ENCODE results near the gene ZGLP1. TPM values are rescaled to one million over a fixed set of nuclear protein-coding genes. Genes with fewer than 3 reads are reported as not detected.

Gene ZGLP1
- total RNA-seq, 1 donor from 2014 or later = 4.2 TPM

- H3K9me3 Mint-ChIP-seq = no peaks in the 10 kb centered on the region
- DNase-seq (ENCODE audit: low spot score) = no peak
- peaks cover 30% of the 10 kb centered on the region for H3K36me3 Mint-ChIP-seq (ENCODE audit: low read depth)
- H3K4me3 Mint-ChIP-seq = peak overlapping the region; percentile 57
- peaks cover 37% of the 10 kb centered on the region for H3K4me1 Mint-ChIP-seq (ENCODE audit: low read depth)
- intact Hi-C loops (cut with micrococcal nuclease) = no loop called here
- H3K27me3 Mint-ChIP-seq (ENCODE audit: insufficient read depth) = no peaks in the 10 kb centered on the region
- peak overlapping the region; percentile 68 for H3K27ac Mint-ChIP-seq
These were observed 31.6 kb downstream of the ZGLP1 start for GRCh38 chr19:10277795-10278589.

- Mint-ChIP-seq H3K4me1 (ENCODE audit: low read depth) (peaks cover 41% of the 10 kb centered on the region), H3K27me3 (ENCODE audit: insufficient read depth) (no peaks in the 10 kb centered on the region), H3K4me3 (peak overlapping the region; percentile 43), H3K9me3 (no peaks in the 10 kb centered on the region), H3K36me3 (ENCODE audit: low read depth) (peaks cover 37% of the 10 kb centered on the region), H3K27ac (no peak overlapping the region)
- DNase-seq (ENCODE audit: low spot score) = no peak
- intact Hi-C loops (cut with micrococcal nuclease) = loop anchor here (5.0 kb wide), 1 partner anchor 293 kb away; the partner anchor contains the start of genes CDKN2D and KRI1
These were observed 35.0 kb downstream of the ZGLP1 start for GRCh38 chr19:10274589-10274988.

- intact Hi-C loops (cut with micrococcal nuclease) = loop anchor here (1.0 to 5.0 kb wide), 5 partner anchors 18 to 296 kb away; partner anchors contain the start of genes CDKN2D, FDX2, ICAM5 and KRI1
- Mint-ChIP-seq H3K36me3 (ENCODE audit: low read depth) (peaks cover 25% of the 10 kb centered on the region), H3K27me3 (ENCODE audit: insufficient read depth) (no peaks in the 10 kb centered on the region), H3K27ac (peak overlapping the region; percentile 94), H3K4me1 (ENCODE audit: low read depth) (peaks cover 31% of the 10 kb centered on the region), H3K4me3 (peak overlapping the region; percentile 94), H3K9me3 (no peaks in the 10 kb centered on the region)
- DNase-seq (ENCODE audit: low spot score) = peak; percentile 28
These were observed 38.0 kb downstream of the ZGLP1 start for GRCh38 chr19:10271543-10272086.

GRCh38 chr19:10270616-10271394 lies 38.8 kb downstream of the ZGLP1 start, which contains the start of gene ICAM1:
TSS of gene ICAM1 (plus strand) at chr19:10271120. CDS start at chr19:10271160, 40 bp downstream.
- Mint-ChIP-seq H3K9me3 (no peaks in the 10 kb centered on the region), H3K36me3 (ENCODE audit: low read depth) (peaks cover 25% of the 10 kb centered on the region), H3K27me3 (ENCODE audit: insufficient read depth) (no peaks in the 10 kb centered on the region), H3K4me3 (peak within 1 kb of the TSS; percentile 94), H3K4me1 (ENCODE audit: low read depth) (peaks cover 31% of the 10 kb centered on the region), H3K27ac (peak within 1 kb of the TSS; percentile 94)
- intact Hi-C loops (cut with micrococcal nuclease) = loop anchor here (1.0 to 5.0 kb wide), 6 partner anchors 18 to 296 kb away; partner anchors contain the start of genes CDC37, CDKN2D, FDX2 and ICAM5
- DNase-seq (ENCODE audit: low spot score) = peak; percentile 78

- Mint-ChIP-seq H3K9me3 (no peaks in the 10 kb centered on the region), H3K27me3 (ENCODE audit: insufficient read depth) (no peaks in the 10 kb centered on the region), H3K27ac (peak overlapping the region; percentile 94), H3K36me3 (ENCODE audit: low read depth) (peaks cover 23% of the 10 kb centered on the region), H3K4me1 (ENCODE audit: low read depth) (peaks cover 31% of the 10 kb centered on the region), H3K4me3 (peak overlapping the region; percentile 94)
- peak; percentile 80 for DNase-seq (ENCODE audit: low spot score)
- intact Hi-C loops (cut with micrococcal nuclease) = loop anchor here (1.0 to 5.0 kb wide), 3 partner anchors 111 to 297 kb away; partner anchors contain the start of genes CDC37, CDKN2D, KRI1 and TYK2
These were observed 39.4 kb downstream of the ZGLP1 start for GRCh38 chr19:10270180-10270615.

- peak; percentile 84 for DNase-seq (ENCODE audit: low spot score)
- Mint-ChIP-seq H3K4me3 (peak overlapping the region; percentile 94), H3K4me1 (ENCODE audit: low read depth) (peaks cover 28% of the 10 kb centered on the region), H3K27me3 (ENCODE audit: insufficient read depth) (no peaks in the 10 kb centered on the region), H3K36me3 (ENCODE audit: low read depth) (peaks cover 17% of the 10 kb centered on the region), H3K9me3 (no peaks in the 10 kb centered on the region), H3K27ac (peak overlapping the region; percentile 94)
- intact Hi-C loops (cut with micrococcal nuclease) = loop anchor here (1.0 to 5.0 kb wide), 5 partner anchors 9 to 298 kb away; partner anchors contain the start of genes CDC37, CDKN2D, KRI1 and TYK2
These were observed 40.1 kb downstream of the ZGLP1 start for GRCh38 chr19:10269333-10270179.

GRCh38 chr19:10268071-10268470 lies 41.5 kb downstream of the ZGLP1 start:
- no peak for DNase-seq (ENCODE audit: low spot score)
- Mint-ChIP-seq H3K9me3 (no peaks in the 10 kb centered on the region), H3K27me3 (ENCODE audit: insufficient read depth) (no peaks in the 10 kb centered on the region), H3K36me3 (ENCODE audit: low read depth) (peaks cover 13% of the 10 kb centered on the region), H3K27ac (no peak overlapping the region), H3K4me3 (no peak overlapping the region), H3K4me1 (ENCODE audit: low read depth) (peaks cover 19% of the 10 kb centered on the region)
- intact Hi-C loops (cut with micrococcal nuclease) = no loop called here

GRCh38 chr19:10266706-10267105 lies 42.9 kb downstream of the ZGLP1 start:
- H3K4me1 Mint-ChIP-seq (ENCODE audit: low read depth) = peaks cover 18% of the 10 kb centered on the region
- DNase-seq (ENCODE audit: low spot score) = no peak
- no peaks in the 10 kb centered on the region for H3K9me3 Mint-ChIP-seq
- no peaks in the 10 kb centered on the region for H3K27me3 Mint-ChIP-seq (ENCODE audit: insufficient read depth)
- H3K36me3 Mint-ChIP-seq (ENCODE audit: low read depth) = peaks cover 2% of the 10 kb centered on the region
- H3K27ac Mint-ChIP-seq = peak overlapping the region; percentile 3
- intact Hi-C loops (cut with micrococcal nuclease) = no loop called here
- no peak overlapping the region for H3K4me3 Mint-ChIP-seq

GRCh38 chr19:10262771-10263170 lies 46.8 kb downstream of the ZGLP1 start:
- intact Hi-C loops (cut with micrococcal nuclease) = no loop called here
- no peak overlapping the region for H3K4me3 Mint-ChIP-seq
- H3K9me3 Mint-ChIP-seq = no peaks in the 10 kb centered on the region
- H3K27me3 Mint-ChIP-seq (ENCODE audit: insufficient read depth) = no peaks in the 10 kb centered on the region
- peaks cover 16% of the 10 kb centered on the region for H3K4me1 Mint-ChIP-seq (ENCODE audit: low read depth)
- H3K27ac Mint-ChIP-seq = no peak overlapping the region
- DNase-seq (ENCODE audit: low spot score) = no peak
- H3K36me3 Mint-ChIP-seq (ENCODE audit: low read depth) = peaks cover 11% of the 10 kb centered on the region

GRCh38 chr19:10260141-10260584 lies 49.5 kb downstream of the ZGLP1 start:
- Mint-ChIP-seq H3K27me3 (ENCODE audit: insufficient read depth) (no peaks in the 10 kb centered on the region), H3K9me3 (no peaks in the 10 kb centered on the region), H3K4me1 (ENCODE audit: low read depth) (peaks cover 21% of the 10 kb centered on the region), H3K27ac (peak overlapping the region; percentile 93), H3K36me3 (ENCODE audit: low read depth) (peaks cover 28% of the 10 kb centered on the region), H3K4me3 (peak overlapping the region; percentile 68)
- peak; percentile 54 for DNase-seq (ENCODE audit: low spot score)
- intact Hi-C loops (cut with micrococcal nuclease) = loop anchor here (1.0 to 2.0 kb wide), 2 partner anchors 9 to 121 kb away; partner anchors contain the start of gene TYK2

- Mint-ChIP-seq H3K9me3 (no peaks in the 10 kb centered on the region), H3K27ac (peak overlapping the region; percentile 93), H3K4me1 (ENCODE audit: low read depth) (peaks cover 21% of the 10 kb centered on the region), H3K27me3 (ENCODE audit: insufficient read depth) (no peaks in the 10 kb centered on the region), H3K36me3 (ENCODE audit: low read depth) (peaks cover 30% of the 10 kb centered on the region), H3K4me3 (peak overlapping the region; percentile 68)
- peak; percentile 87 for DNase-seq (ENCODE audit: low spot score)
- intact Hi-C loops (cut with micrococcal nuclease) = loop anchor here (1.0 kb wide), 1 partner anchor 130 kb away; no protein-coding TSS in a partner anchor
These were observed 50.3 kb downstream of the ZGLP1 start for GRCh38 chr19:10259162-10259905.

All from activated T-helper 1 cell treated with anti-CD3 and anti-CD28 coated beads, Interleukin-12 subunit alpha, Interleukin-12 subunit beta, Interleukin-2, Interleukin-4 antibody, amounts not matched to agents 30 ng/mL and 10 ng/mL and 1 ng/mL, durations not matched to agents 14 hours and 24 hours and 36 hours (primary cell).